Measurements from ENCODE around the gene R3HDM2.
A peak's percentile ranks its signal among the peaks of the same experiment; 100 is the strongest.
"Not testable (repeated sequence)": the region's sequence is repeated elsewhere in the genome, so short reads cannot be mapped to it uniquely, and the experiment has no call there.

The R3HDM2 gene

GRCh38 chr12:57370696-57371095 lies 60.1 kb downstream of the R3HDM2 start:
- no peak for DNase-seq

- no peak for DNase-seq
Measured at GRCh38 chr12:57370072-57370471, 60.8 kb downstream of the R3HDM2 start.

DNA sequence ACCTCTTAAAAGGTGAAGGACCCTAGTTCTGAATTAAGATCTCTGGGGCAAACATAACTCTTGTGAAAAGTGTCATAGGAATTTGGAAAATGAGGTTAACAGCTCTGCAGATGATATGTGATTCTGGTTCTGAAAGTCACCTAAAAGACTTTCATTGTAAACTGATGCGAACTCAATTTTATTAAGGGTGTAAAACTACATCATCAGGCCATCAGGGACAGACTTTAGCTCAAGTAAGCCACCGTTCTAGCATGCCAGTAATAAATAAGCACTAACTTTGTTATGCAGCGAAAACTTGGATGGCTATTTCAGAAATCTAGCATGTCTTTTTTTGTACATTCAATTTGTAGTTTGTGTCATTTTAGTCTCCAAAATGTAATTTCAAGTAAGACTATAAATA lies 61.6 kb downstream of the R3HDM2 start:
- DNase-seq: no peak

GRCh38 chr12:57368349-57369095 lies 62.3 kb downstream of the R3HDM2 start:
- no peak for DNase-seq

GRCh38 chr12:57367121-57367520 lies 63.7 kb downstream of the R3HDM2 start:
- DNase-seq: no peak

GRCh38 chr12:57366315-57366714 lies 64.5 kb downstream of the R3HDM2 start:
- DNase-seq: no peak

GRCh38 chr12:57364156-57364555 lies 66.7 kb downstream of the R3HDM2 start:
- DNase-seq: not testable (repeated sequence)

GRCh38 chr12:57360468-57360867 lies 70.4 kb downstream of the R3HDM2 start:
- no peak for DNase-seq

DNA sequence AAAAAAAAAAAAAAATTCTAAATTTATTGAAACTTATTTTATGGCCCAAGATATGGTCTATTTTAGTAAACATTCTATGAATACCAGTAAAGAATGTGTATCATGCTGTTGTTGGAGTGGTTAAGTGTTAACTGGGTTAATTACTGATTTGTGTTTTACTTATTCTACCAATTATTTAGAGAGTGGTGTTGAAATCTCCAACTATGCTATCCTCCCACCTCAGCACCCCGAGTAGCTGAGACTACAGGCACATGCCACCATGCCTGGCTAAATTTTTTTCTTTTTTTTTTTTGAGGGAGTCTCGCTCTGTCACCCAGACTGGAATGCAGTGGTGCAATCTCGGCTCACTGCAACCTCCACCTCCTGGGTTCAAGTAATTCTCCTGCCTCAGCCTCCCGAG lies 72.2 kb downstream of the R3HDM2 start:
- no peak for DNase-seq

DNA sequence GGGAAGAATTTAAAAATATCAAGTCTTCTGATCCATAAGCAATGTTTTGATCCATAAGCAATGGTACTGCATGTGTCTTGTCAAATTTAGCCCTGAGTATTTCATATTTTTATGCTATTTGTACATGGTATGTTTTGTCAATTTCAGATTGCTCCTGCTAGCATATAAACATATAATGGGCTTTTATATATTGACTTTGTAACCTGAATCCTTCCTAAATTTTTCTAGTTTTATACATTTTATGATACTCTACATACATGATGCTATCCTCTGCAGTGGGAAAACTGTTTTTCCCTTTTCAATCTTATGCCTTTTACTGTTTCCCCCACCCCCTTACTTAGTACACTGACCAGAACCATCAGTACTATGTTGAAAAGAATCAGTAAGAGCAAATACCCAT lies 75.1 kb downstream of the R3HDM2 start:
- no peak for DNase-seq

GRCh38 chr12:57352166-57352565 lies 78.7 kb downstream of the R3HDM2 start:
- no peak for DNase-seq

DNA sequence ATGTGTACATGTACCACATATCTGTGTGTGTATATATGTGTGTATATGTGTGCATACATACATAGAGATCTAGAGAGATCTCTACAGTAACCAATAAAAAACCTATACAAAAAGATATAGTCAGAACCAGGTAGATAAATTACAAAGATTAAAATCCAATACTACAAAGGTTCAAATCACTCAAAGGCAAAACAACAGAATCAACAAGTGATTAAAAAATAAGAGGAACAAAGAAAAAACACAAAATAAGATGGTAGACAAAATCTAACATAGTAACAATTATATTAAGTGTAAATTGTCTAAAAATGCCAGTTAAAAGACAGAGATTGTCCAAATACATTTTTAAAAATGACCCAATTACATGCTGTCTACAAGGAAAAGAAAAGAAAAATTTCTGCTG lies 83.6 kb downstream of the R3HDM2 start:
- no peak for DNase-seq

- no peak for DNase-seq
Measured at GRCh38 chr12:57343703-57344378, 87.0 kb downstream of the R3HDM2 start.

DNA sequence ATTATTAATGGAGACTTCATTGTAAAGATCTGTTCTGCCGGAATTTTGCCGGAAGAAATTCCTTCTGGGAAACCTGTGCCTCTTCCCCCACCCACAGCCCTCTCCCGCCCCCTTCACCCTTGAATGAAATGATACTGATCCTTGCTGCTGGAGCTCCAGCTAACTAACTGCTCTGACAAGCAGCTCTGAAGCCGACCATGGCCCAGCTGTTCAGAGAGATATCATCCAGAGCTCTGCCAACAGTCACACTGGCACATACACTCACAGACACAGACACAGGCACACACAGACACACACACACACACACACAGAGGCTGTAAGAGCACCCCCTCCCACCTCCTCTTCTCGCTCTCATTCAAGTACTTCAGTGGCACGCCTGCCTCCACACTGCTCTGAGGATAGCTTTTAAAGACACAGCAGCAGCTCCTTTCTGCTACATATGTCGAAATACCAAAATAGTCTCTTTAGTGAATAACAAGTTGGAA lies 88.6 kb downstream of the R3HDM2 start:
- no peak for DNase-seq

DNA sequence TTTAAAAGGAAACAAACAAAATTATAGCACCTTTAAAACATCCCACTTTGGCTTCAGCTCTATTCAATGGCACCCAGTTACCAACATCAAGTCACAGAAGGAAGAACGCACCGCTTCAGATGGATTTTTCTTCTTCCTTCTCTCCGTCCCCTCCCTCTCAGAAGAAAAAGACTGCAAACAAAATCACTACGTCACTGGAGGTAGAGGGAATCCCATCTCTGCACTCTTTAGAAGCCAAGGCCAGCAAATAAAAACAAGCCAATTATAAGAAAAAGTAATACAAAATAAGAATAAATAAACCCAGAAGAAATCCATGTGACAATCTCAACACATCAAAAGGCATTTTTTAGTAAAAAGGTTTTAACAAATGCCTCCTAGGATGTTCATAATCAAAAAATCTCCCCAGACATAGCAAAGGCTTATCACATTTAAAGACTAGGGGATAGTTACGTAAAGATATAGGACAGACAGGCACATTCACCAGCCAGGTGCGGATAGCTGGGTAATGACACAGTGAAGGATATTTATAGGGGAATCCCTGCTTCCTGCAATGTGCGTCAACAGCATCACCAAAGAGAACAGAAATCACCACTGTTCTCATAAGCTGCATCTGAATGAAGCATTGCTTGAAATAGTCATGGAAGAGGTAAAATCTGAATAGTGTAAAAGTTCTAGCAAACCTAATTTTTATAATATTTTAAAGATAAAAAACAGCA lies 89.4 kb downstream of the R3HDM2 start:
- no peak for DNase-seq

DNA sequence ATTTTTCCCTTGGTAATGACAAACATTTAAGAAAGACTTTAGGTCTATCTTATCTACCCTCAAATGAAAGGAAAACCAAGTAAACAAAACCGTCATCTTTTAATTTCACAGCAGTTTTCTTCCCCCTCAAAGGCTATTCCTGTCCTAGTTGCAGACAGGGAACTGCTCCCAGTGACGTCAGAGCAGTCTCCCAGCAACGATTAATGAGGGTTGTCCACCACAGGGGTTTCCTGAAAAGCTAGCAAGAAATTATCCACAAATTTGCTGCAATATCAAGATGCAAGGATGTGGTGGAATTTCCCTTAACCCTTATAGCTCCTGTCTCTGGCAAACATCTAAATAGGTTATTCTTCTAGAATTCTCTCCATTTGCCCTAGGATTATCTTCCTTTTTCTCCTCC lies 90.7 kb downstream of the R3HDM2 start:
- no peak for DNase-seq

DNA sequence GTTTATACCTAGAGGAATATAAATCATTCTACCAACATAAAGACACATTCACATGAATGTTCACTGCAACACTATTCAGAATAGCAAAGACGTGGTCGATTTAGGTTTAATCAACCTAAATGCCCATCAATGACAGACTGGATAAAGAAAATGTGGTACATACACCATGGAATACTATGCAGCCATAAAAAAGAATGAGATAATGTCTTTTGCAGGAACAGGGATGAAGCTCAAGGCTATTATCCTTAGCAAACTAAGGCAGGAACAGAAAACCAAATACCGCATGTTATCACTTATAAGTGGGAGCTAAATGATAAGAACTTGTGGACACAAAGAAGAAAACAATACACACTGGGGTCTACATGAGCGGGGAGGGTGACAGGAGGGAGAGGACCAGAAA lies 94.5 kb downstream of the R3HDM2 start:
- DNase-seq: not testable (repeated sequence)

GRCh38 chr12:57334219-57334618 lies 96.6 kb downstream of the R3HDM2 start:
- DNase-seq: no peak

- DNase-seq: no peak
Measured at GRCh38 chr12:57332646-57333312, 98.1 kb downstream of the R3HDM2 start.

- no peak for DNase-seq
Measured at GRCh38 chr12:57330992-57331391, 99.9 kb downstream of the R3HDM2 start.

GRCh38 chr12:57329219-57329618 lies 101.6 kb downstream of the R3HDM2 start:
- no peak for DNase-seq

GRCh38 chr12:57325395-57325794 lies 105.4 kb downstream of the R3HDM2 start:
- no peak for DNase-seq

GRCh38 chr12:57323416-57323815 lies 107.4 kb downstream of the R3HDM2 start:
- peak; percentile 38 for DNase-seq

All from NCI-H446 treated with DMSO at 0.1 percent for 48 hours (cell line).